Gastrocnemius medialis (tissue), 4 donors: ENCODE data around the gene SELENOO.

Experiments
- POLR2A ChIP-seq, 2 donors: fragments of 450-650 bp; IDR thresholded peaks; one replicate each; pipeline ENCODE4 v1.6.1; 2017; ENCODE audit warnings: antibody characterized with exemption in 2 of 2, mild to moderate bottlenecking in 2 of 2, moderate library complexity in 2 of 2
- TF ChIP-seq, protein P1 (sequence below), 5 experiments: fragments of 450-650 bp in 3 of 5; fragments of 200-600 bp in 2 of 5; sonication (generic) in 2 of 5; IDR thresholded peaks in 4 of 5; conservative IDR thresholded peaks in 1 of 5; 1 replicate in 4 of 5; 2 replicates in 1 of 5; pipeline ENCODE4 v1.5.1; 2016 to 2019; ENCODE audit warnings: antibody characterized with exemption in 5 of 5, mild to moderate bottlenecking in 3 of 5, moderate library complexity in 3 of 5

GRCh38 chr22:50257451-50258360 is 56.9 kb downstream of the SELENOO start:
- no peak for TF ChIP-seq POLR2A (IDR thresholded peaks at IDR 0.05)
- TF ChIP-seq, protein P1, sequence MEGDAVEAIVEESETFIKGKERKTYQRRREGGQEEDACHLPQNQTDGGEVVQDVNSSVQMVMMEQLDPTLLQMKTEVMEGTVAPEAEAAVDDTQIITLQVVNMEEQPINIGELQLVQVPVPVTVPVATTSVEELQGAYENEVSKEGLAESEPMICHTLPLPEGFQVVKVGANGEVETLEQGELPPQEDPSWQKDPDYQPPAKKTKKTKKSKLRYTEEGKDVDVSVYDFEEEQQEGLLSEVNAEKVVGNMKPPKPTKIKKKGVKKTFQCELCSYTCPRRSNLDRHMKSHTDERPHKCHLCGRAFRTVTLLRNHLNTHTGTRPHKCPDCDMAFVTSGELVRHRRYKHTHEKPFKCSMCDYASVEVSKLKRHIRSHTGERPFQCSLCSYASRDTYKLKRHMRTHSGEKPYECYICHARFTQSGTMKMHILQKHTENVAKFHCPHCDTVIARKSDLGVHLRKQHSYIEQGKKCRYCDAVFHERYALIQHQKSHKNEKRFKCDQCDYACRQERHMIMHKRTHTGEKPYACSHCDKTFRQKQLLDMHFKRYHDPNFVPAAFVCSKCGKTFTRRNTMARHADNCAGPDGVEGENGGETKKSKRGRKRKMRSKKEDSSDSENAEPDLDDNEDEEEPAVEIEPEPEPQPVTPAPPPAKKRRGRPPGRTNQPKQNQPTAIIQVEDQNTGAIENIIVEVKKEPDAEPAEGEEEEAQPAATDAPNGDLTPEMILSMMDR (IDR thresholded peaks at IDR 0.05 in 4 of 5, conservative IDR thresholded peaks at IDR 0.05 in 1 of 5) = no peak
